Glomerular endothelial cell (primary cell): ENCODE data around the gene PTAR1. TPM values are rescaled to one million over a fixed set of nuclear protein-coding genes. Genes with fewer than 3 reads are reported as not detected.

Experiments used
- DNase-seq: peaks from one replicate; pipeline ENCODE4 v3.0.0-alpha.2; 2011; ENCODE audit warnings: low read depth, low spot score; ENCODE audit errors: extremely low read depth
- total RNA-seq: library from RNA; depleted of rRNA; stranded (reverse); fragments of >200 nt; gene quantifications from 2 replicates; pipeline ENCODE4 v1.2.3, GENCODE V29; 2015

PTAR1 gene
- total RNA-seq, 1 donor from 2014 or later = 47.5 TPM

DNA sequence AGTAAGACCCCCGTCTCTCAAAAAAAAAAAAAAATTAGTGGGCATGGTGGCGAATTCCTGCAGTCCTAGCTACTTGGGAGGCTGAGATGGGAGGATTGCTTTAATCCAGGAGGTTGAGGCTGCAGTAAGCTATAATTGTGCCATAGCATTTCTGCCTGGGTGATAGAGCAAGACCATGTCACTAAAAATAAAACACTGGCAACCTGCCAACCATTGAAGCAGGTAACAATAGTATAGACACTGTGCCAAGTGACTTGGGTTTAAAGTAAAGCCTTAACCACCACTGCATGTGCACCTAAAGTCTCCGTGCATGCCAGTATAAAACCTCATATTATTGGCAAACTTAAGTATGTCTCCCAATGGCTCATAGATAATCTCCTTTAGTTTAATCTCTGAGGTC is 84.2 kb downstream of the PTAR1 start:
- no peak for DNase-seq

DNA sequence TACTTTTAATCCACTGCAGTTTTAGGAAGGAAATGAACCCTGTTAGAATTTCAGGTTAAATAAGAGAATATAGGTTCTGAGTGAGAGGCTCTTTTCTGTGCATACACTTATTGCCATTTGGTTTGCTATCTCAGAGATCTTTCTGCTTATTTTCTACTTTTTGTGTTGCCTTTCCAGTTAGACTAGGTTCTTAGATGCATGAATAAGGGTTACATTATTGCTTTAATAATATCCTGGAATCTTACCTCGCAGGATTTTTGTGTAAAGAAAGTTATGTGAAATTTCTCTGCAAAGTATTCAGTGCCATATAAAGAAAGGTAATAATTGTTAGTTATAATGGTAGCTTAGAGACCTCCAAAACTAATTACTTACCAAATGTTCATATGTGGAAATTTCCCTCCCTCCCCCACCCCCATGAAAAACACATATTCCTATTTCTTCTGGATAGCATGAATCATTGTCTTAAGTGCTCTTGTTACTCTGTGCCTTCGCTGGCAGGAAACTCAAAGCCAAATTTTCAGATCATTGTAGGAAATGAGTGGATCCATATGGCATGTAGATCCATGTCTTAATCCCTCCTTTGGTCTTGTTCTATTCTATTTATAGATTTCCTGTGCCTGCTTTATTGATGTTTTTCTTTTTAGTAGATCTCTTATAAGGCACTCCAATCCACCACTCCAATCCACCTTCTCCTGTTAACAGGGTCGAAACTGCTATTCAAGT is 84.9 kb downstream of the PTAR1 start:
- peak; percentile 68 for DNase-seq

DNA sequence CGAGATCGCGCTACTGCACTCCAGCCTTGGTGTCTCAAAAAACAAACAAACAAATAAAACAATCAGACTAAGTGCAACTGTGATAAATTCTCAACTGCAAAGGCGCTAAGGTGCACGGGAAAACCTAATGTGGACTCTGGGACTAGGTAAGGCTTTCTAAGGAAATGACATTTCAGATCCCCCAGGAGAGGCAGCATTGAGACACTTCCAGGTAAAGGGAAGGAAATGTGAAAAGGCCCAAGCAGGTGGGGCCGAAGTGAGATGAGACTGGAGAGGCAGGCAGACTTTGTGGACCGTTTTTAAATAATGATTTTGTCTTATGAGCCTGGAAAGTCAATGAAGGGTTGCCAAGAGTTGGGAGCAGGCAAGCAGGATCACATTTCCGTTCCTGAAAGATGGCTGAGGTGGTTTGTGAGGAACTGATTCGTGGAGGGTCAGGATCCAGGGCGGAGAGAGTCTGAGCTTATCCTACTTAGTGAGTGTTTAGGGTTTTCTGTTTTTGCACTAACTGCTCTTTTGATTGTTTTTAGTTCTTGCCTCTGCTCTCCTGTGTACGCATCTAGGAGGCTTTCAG is 85.6 kb downstream of the PTAR1 start:
- no peak for DNase-seq

DNA sequence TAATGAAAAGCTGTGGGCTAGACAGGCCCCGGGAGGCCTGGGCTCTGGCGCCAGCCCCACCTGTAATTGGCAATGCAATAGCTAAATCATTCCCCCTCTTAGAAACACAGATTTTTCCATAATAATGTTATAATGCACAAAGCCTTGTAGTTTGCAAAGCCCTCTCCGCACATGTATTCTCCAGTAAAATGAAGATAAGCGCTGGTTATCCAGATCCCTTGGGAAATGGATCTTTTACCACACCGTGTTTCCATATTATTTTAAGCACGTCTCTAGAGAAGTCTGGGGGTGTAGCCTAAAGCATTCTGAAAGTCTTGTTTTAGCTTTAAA is 86.5 kb downstream of the PTAR1 start:
- DNase-seq = no peak

DNA sequence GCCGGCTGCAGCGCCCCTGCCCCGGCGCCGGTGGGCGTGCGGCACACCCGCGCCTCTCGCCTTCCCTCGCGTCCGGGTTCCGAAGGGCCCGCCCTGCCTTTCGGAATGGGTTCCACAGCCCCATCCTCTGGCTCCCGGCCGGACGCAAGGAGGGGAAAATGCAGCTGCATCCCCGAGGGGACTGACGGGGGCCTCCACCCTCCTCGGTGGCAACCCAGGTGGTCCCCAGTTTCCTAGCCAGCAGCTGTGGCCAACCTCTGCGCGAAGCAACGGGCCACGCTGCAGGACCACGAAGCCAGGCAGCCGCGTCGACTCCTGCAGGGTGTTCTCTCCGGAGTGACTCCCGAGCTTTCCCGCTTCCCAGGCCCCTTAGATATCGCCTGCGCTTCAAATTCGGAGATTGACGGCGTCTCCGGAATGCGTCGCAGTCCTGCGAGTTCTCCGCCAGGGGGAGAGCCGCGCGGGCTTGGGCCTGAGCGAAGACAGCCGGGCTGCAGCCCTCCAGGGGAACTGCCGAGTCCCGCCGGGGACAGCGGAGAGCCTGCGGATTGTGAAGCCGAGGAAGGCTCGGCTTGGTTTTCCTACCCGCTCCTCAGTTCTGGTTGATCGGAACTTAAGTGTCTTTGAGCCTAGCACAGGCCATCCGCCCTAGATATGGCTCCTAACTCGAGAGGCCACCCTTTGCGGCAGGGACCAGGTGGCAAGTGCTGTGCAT is 87.1 kb downstream of the PTAR1 start:
- peak; percentile 39 for DNase-seq

DNA sequence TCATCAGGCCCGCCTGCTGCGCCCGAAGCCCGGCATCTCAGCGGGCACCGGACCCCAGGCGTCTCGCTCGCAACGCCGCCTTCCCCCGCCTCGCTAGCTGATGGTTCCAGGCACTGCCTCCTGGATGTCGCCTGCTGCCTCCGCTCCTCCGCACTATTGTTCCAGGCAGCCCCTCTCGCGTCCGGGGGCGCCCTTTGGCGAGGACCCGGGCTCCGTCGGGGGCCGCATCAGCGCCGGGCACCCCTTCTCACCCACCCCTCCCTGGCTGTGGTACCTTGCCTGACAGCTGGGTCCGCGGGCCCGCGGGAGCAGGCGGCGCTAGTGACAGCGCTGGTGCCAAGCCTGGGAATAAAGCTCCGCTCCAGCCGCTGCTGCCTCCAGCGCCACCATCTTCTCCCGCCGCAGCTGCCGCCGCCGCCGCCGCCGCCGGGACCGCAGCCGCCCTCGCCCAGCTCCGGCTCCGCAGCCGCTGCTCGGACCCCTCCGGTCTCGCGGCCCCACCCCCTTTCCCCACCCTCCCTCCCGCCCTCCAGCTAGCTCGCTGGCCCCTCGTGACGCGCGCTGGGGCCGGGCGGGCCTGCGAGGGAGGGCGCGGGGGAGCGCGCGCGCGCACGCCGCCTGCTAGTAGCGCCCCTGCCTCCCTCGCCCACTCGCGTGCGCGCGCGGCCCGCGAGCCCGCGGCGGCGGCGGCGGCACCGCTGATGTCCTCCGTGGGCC is 87.8 kb downstream of the PTAR1 start, which contains the start of gene APBA1:
APBA1 (minus strand) TSS at position 493 of the 717 bp plus-strand sequence.
- no peak for DNase-seq

DNA sequence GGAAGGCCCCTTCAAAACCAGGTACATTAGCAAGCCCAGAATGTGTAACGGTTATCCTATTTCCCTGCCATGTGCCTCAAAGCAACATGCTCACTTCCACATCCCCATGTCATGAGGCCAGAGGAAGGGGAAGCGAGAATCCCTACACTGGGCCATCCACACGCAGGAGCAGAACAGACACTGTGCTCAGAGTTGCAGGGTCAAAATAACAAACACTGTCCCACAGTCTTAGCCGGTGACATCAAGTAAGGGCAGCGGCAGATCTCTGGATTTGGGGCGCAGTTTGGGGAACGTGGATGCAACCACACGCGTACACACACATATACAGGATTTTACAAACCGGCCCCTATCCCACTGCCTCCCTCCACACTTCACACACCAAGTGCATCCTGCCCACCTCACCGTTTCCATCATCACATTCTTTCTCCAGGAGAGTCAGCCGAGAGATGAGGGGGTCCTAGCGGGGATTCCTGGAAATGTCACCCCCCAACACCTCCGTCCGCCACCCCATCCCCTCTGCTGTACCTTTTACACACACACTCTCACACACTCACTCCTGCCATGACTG is 88.4 kb downstream of the PTAR1 start:
- DNase-seq = no peak

DNA sequence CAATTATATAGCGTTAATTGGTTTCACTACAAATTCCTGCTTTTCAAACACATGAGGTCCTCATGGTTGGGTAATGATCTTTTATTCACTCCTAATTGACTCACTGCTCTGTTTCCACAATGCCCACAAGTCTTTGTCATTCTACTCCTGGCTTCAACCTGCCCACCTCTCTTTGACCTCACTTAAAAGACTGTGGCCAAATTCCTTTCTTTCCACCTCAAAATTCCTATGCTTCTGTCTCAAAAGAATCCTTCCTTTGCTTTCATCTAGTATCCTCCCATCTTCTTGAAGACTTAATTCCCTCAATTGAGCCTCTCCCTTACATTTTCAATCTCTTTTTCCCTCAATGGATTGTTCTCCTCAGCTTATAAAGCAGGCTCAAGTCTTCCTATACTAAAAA is 92.5 kb downstream of the PTAR1 start:
- DNase-seq = no peak

DNA sequence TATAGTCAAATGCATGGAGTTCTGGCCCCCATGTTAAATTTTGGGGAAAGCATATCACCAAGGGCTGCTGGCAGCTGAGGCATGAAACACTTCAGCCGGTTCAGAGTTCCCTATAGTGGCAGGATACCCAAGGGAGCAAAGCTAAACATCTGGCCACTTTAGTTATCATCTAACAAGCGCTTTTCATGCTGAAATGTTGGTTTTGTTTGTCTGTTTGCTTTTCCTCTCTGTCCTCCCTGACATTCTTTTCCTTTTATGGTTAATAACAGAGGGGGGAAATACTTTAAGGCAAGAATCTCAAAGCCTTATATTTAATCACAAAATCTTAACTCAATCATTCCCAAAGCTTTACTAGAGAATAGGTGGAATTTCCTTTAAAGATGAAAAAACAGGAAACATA is 99.5 kb downstream of the PTAR1 start:
- no peak for DNase-seq

Other genes starting within 250 kb of the PTAR1 start
- gene APBA1, start 87.6 kb downstream of the PTAR1 start, total RNA-seq = 10.1 and 15.2 TPM in 2 replicates
- gene CFAP95, start 60.8 kb upstream of the PTAR1 start, total RNA-seq = not detected in 2 replicates